Thyroid gland (tissue), 4 donors: Measurements from ENCODE around the gene CD36. TPM values are rescaled to one million over a fixed set of nuclear protein-coding genes. Genes with fewer than 3 reads are reported as not detected.

Experiments used
- DNase-seq, 2 donors: peaks; one replicate each; pipeline ENCODE4 v3.0.0-alpha.2; 2019
- H3K27ac ChIP-seq, 3 donors: fragments of 200-600 bp; sonication (generic); 1 replicate in 2 of 3; 2 replicates in 1 of 3; pipeline ENCODE4 v1.5.1; 2016 to 2019; ENCODE audit warnings: mild to moderate bottlenecking in 1 of 3, moderate library complexity in 1 of 3
- H3K27me3 ChIP-seq: fragments of 200-600 bp; sonication (generic); one replicate; pipeline ENCODE4 v1.5.1; 2019
- H3K36me3 ChIP-seq, 2 donors: fragments of 200-600 bp; sonication (generic); one replicate each; pipeline ENCODE4 v1.5.1; 2016 to 2019
- H3K4me1 ChIP-seq, 2 donors: fragments of 200-600 bp; sonication (generic); one replicate each; pipeline ENCODE4 v1.5.1; 2017 to 2019
- H3K4me3 ChIP-seq, 3 donors: fragments of 200-600 bp; sonication (generic); replicated peaks in 1 of 3; 1 replicate in 2 of 3; 2 replicates in 1 of 3; pipeline ENCODE4 v1.5.1; 2016; ENCODE audit warnings: mild to moderate bottlenecking in 1 of 3
- H3K9me3 ChIP-seq: fragments of 200-600 bp; sonication (generic); one replicate; pipeline ENCODE4 v1.5.1; 2017
- CTCF ChIP-seq, 6 experiments: fragments of 200-600 bp in 3 of 6; fragments of 450-650 bp in 3 of 6; sonication (generic) in 3 of 6; IDR thresholded peaks; one replicate each; pipeline ENCODE4 v1.5.1; 2016 to 2019; ENCODE audit warnings: antibody characterized with exemption in 6 of 6, mild to moderate bottlenecking in 2 of 6, inconsistent platforms in 1 of 6, moderate library complexity in 1 of 6
- POLR2A ChIP-seq, 2 donors: fragments of 450-650 bp; IDR thresholded peaks; one replicate each; pipeline ENCODE4 v1.6.1; 2017; ENCODE audit warnings: antibody characterized with exemption in 2 of 2, mild to moderate bottlenecking in 2 of 2, moderate library complexity in 1 of 2
- WGBS, 2 donors: methylation state at CpG; one replicate each; pipeline ENCODE4 v1.1.5; 2017; 5-methylcytosine and 5-hydroxymethylcytosine counted together
- intact Hi-C: fragments of 100-400 bp; cut with DNase I; formaldehyde crosslinking; loops from one replicate; pipeline ENCODE4 v1.15.1; 2023
- total RNA-seq, 4 donors: library from RNA; depleted of rRNA; stranded (reverse); fragments of >200 nt; gene quantifications; one replicate each; pipeline ENCODE4 v1.2.3, GENCODE V29; 2016

The CD36 gene
- total RNA-seq, 4 donors from 2014 or later: 137 to 244 (median 155) TPM

DNA sequence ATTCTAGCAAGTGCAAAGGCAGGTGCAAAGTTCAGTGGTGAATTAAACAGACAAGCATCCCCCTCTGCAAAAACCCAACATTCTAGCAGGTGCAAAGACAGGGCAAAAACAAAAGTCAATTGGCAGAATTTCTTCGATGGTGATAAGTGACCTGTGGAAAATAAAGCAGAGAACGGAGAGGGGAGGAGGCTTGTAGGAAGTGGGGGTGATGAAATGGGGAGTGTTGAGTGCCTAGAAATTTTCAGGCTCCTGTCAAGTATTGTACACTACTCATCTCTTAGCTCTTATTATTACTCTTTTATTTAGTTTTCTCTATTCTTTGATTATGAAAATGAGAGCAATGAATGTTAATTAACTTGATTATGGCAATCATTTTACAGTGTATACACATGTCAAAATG lies 2.4 kb upstream of the CD36 start:
- no peak overlapping the region for H3K27ac ChIP-seq
- no peaks in the 10 kb centered on the region for H3K9me3 ChIP-seq
- TF ChIP-seq CTCF (IDR thresholded peaks at IDR 0.05) (no peak), POLR2A (IDR thresholded peaks at IDR 0.05) (no peak)
- H3K4me3 ChIP-seq: no peak overlapping the region
- no peaks in the 10 kb centered on the region for H3K4me1 ChIP-seq
- H3K36me3 ChIP-seq: no peaks in the 10 kb centered on the region
- H3K27me3 ChIP-seq: no peaks in the 10 kb centered on the region
- intact Hi-C loops: no loop called here
- no peak for DNase-seq
- 87 to 89% methylated on average over 2 of the region's 2 CpGs for WGBS, 2 donors

- intact Hi-C loops: no loop called here
- Histone ChIP-seq H3K4me3 (no peak overlapping the region), H3K9me3 (no peaks in the 10 kb centered on the region), H3K27me3 (no peaks in the 10 kb centered on the region), H3K4me1 (no peaks in the 10 kb centered on the region), H3K36me3 (no peaks in the 10 kb centered on the region), H3K27ac (no peak overlapping the region)
- no peak for DNase-seq
- TF ChIP-seq POLR2A (IDR thresholded peaks at IDR 0.05) (no peak), CTCF (IDR thresholded peaks at IDR 0.05) (no peak)
- WGBS, 2 donors: 89 to 97% methylated on average over 1 of the region's 1 CpG
Observed at GRCh38 chr7:80636709-80637108, 1.7 kb upstream of the CD36 start.

GRCh38 chr7:80637454-80637853 lies 988 bp upstream of the CD36 start:
- intact Hi-C loops: no loop called here
- H3K4me3 ChIP-seq: no peak overlapping the region
- no peaks in the 10 kb centered on the region for H3K4me1 ChIP-seq
- no peak overlapping the region for H3K27ac ChIP-seq
- H3K36me3 ChIP-seq: no peaks in the 10 kb centered on the region
- DNase-seq: no peak
- H3K9me3 ChIP-seq: no peaks in the 10 kb centered on the region
- no peaks in the 10 kb centered on the region for H3K27me3 ChIP-seq
- 67 to 72% methylated on average over 2 of the region's 2 CpGs for WGBS, 2 donors
- TF ChIP-seq CTCF (IDR thresholded peaks at IDR 0.05) (no peak), POLR2A (IDR thresholded peaks at IDR 0.05) (no peak)

- intact Hi-C loops: no loop called here
- no peaks in the 10 kb centered on the region for H3K27me3 ChIP-seq
- H3K27ac ChIP-seq: no peak overlapping the region
- no peak overlapping the region for H3K4me3 ChIP-seq
- no peak for DNase-seq
- H3K4me1 ChIP-seq: no peaks in the 10 kb centered on the region
- TF ChIP-seq CTCF (IDR thresholded peaks at IDR 0.05) (no peak), POLR2A (IDR thresholded peaks at IDR 0.05) (no peak)
- no peaks in the 10 kb centered on the region for H3K36me3 ChIP-seq
- no peaks in the 10 kb centered on the region for H3K9me3 ChIP-seq
Observed at GRCh38 chr7:80639011-80639410, 569 bp downstream of the CD36 start.

- 72 to 88% methylated on average over 1 of the region's 1 CpG for WGBS, 2 donors
- H3K27ac ChIP-seq: no peak overlapping the region
- intact Hi-C loops: loop anchor here (10.0 kb wide), 1 partner anchor 46 kb away; no protein-coding TSS in a partner anchor
- no peaks in the 10 kb centered on the region for H3K27me3 ChIP-seq
- peak in 1 of 2 donors; percentile 14 for DNase-seq
- no peaks in the 10 kb centered on the region for H3K36me3 ChIP-seq
- TF ChIP-seq CTCF (IDR thresholded peaks at IDR 0.05) (no peak), POLR2A (IDR thresholded peaks at IDR 0.05) (no peak)
- no peaks in the 10 kb centered on the region for H3K4me1 ChIP-seq
- H3K9me3 ChIP-seq: no peaks in the 10 kb centered on the region
- no peak overlapping the region for H3K4me3 ChIP-seq
Observed at GRCh38 chr7:80640846-80641245, 2.4 kb downstream of the CD36 start.
